Cardiac muscle cell (in vitro differentiated cells and primary cell): Measurements from ENCODE around the gene ACE. TPM values are rescaled to one million over a fixed set of nuclear protein-coding genes. Genes with fewer than 3 reads are reported as not detected.

Source experiments
- DNase-seq, 2 donors: peaks; one replicate each; pipeline versions ENCODE4 v3.0.0 to v3.0.0-alpha.2; 2010 to 2017; ENCODE audit warnings: low read depth in 1 of 2, low spot score in 1 of 2
- H3K27ac ChIP-seq: fragments of 200-600 bp; sonication (generic); 2 replicates; pipeline ENCODE4 v1.5.1; 2016
- H3K27me3 ChIP-seq: fragments of 200-600 bp; sonication (generic); 2 replicates; pipeline ENCODE4 v1.6.0; 2016; ENCODE audit warnings: control low read depth
- H3K36me3 ChIP-seq: fragments of 200-600 bp; sonication (generic); 2 replicates; pipeline ENCODE4 v1.5.1; 2016; ENCODE audit warnings: control low read depth
- H3K4me1 ChIP-seq: fragments of 200-600 bp; sonication (generic); 2 replicates; pipeline ENCODE4 v1.8.1; 2017; ENCODE audit warnings: low read depth, mild to moderate bottlenecking, mixed run types
- H3K4me3 ChIP-seq: fragments of 200-600 bp; sonication (generic); 2 replicates; pipeline ENCODE4 v1.5.1; 2016; ENCODE audit warnings: mild to moderate bottlenecking
- H3K9me3 ChIP-seq: fragments of 200-600 bp; sonication (generic); 2 replicates; pipeline ENCODE4 v1.5.1; 2017; ENCODE audit warnings: low read depth, mild to moderate bottlenecking, control low read depth
- polyA plus RNA-seq: library from polyadenylated mRNA; unstranded; fragments of >200 nt; fragmentation: Nextera tagmentation; extraction: Ambion mirVana; gene quantifications from 2 replicates; pipeline ENCODE4 v1.2.1, GENCODE V29; 2016
- total RNA-seq: library from RNA; depleted of rRNA; stranded (reverse); fragments of >200 nt; gene quantifications from 2 replicates; pipeline ENCODE4 v1.2.3, GENCODE V29; 2016
- TF ChIP-seq, protein P1 (sequence below): IDR thresholded peaks from 2 replicates; pipeline ENCODE4 v1.5.1; 2012; ENCODE audit warnings: low read depth, mild to moderate bottlenecking, low read length

Gene ACE
- total and polyA plus RNA-seq, 2 experiments from 2014 or later: 1.8 to 3.2 TPM

GRCh38 chr17:63542942-63543821 is 66.3 kb downstream of the ACE start:
- DNase-seq: no peak
- no peaks in the 10 kb centered on the region for H3K9me3 ChIP-seq

GRCh38 chr17:63543822-63544420 is 67.1 kb downstream of the ACE start:
- Histone ChIP-seq H3K4me3 (no peak overlapping the region), H3K9me3 (no peaks in the 10 kb centered on the region), H3K27me3 (peaks cover 21% of the 10 kb centered on the region), H3K4me1 (no peaks in the 10 kb centered on the region), H3K36me3 (no peaks in the 10 kb centered on the region), H3K27ac (no peak overlapping the region)
- TF ChIP-seq, protein P1, sequence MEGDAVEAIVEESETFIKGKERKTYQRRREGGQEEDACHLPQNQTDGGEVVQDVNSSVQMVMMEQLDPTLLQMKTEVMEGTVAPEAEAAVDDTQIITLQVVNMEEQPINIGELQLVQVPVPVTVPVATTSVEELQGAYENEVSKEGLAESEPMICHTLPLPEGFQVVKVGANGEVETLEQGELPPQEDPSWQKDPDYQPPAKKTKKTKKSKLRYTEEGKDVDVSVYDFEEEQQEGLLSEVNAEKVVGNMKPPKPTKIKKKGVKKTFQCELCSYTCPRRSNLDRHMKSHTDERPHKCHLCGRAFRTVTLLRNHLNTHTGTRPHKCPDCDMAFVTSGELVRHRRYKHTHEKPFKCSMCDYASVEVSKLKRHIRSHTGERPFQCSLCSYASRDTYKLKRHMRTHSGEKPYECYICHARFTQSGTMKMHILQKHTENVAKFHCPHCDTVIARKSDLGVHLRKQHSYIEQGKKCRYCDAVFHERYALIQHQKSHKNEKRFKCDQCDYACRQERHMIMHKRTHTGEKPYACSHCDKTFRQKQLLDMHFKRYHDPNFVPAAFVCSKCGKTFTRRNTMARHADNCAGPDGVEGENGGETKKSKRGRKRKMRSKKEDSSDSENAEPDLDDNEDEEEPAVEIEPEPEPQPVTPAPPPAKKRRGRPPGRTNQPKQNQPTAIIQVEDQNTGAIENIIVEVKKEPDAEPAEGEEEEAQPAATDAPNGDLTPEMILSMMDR: no peak
- DNase-seq: no peak

More at GRCh38 chr17:63542942-63543821, 66.3 kb downstream of the ACE start:
- no peak overlapping the region for H3K27ac ChIP-seq
- peaks cover 28% of the 10 kb centered on the region for H3K27me3 ChIP-seq
- no peaks in the 10 kb centered on the region for H3K4me1 ChIP-seq
- no peaks in the 10 kb centered on the region for H3K36me3 ChIP-seq
- TF ChIP-seq, protein P1: no peak
- H3K4me3 ChIP-seq: no peak overlapping the region

DNA sequence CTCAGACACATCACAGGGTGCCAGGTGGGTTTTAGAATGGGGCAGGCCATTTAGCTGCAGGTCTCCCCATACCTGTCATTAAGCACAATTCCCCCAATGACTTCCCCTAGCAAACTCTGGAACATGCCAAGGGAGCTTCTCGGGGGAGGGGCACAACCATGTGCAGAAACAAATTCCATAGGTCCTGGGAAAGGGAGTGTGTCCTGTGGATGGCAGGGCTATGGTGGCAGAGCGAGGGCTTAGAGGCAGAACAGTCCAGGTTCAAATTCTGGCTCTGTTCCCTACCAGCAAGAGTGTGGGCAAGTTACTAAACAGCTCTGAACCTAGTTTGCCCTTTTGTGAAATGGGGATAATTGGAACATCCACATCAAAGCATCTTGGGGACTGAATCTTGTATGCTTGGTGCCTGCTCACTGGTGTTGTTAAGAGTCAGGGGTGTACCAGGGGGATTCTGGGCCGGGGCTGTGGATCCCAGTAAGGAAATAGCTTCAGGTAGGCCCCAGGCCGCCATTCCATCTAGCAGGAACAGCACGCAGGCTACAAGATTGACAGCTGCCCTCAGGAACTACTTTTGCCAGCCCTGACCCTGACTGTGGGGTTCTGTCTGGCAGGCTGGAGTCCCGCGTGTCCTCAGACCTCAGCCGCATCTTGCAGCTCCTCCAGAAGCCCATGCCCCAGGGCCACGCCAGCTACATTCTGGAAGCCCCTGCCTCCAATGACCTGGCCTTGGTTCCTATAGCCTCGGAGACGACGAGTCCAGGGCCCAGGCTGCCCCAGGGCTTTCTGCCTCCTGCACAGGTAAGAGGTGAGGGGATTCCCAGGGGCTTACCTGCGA is 67.8 kb downstream of the ACE start:
- no peak for DNase-seq
- Histone ChIP-seq H3K27me3 (peaks cover 13% of the 10 kb centered on the region), H3K27ac (no peak overlapping the region), H3K36me3 (no peaks in the 10 kb centered on the region), H3K4me3 (no peak overlapping the region), H3K9me3 (no peaks in the 10 kb centered on the region), H3K4me1 (peaks cover 6% of the 10 kb centered on the region)
- TF ChIP-seq, protein P1: no peak

- Histone ChIP-seq H3K36me3 (no peaks in the 10 kb centered on the region), H3K9me3 (no peaks in the 10 kb centered on the region), H3K4me3 (no peak overlapping the region), H3K27ac (no peak overlapping the region), H3K4me1 (peaks cover 7% of the 10 kb centered on the region), H3K27me3 (no peaks in the 10 kb centered on the region)
- TF ChIP-seq, protein P1: no peak
- DNase-seq: no peak
Measured at GRCh38 chr17:63546308-63547082, 69.6 kb downstream of the ACE start.

GRCh38 chr17:63547083-63547523 is 70.2 kb downstream of the ACE start:
- no peaks in the 10 kb centered on the region for H3K27me3 ChIP-seq
- TF ChIP-seq, protein P1: no peak
- peaks cover 11% of the 10 kb centered on the region for H3K4me1 ChIP-seq
- DNase-seq: no peak
- H3K4me3 ChIP-seq: no peak overlapping the region
- H3K36me3 ChIP-seq: no peaks in the 10 kb centered on the region
- H3K27ac ChIP-seq: no peak overlapping the region
- H3K9me3 ChIP-seq: no peaks in the 10 kb centered on the region
